Fibroblast of skin of left quadriceps (primary cell): ENCODE results near the gene VAX1.
"Not testable (repeated sequence)": the region's sequence is repeated elsewhere in the genome, so short reads cannot be mapped to it uniquely, and the experiment has no call there.

ENCODE experiments used
- DNase-seq, 2 experiments: peaks; one replicate each; pipeline ENCODE4 v3.0.0-alpha.2; 2013; ENCODE audit warnings: low read depth in 2 of 2

VAX1 gene, protein sequence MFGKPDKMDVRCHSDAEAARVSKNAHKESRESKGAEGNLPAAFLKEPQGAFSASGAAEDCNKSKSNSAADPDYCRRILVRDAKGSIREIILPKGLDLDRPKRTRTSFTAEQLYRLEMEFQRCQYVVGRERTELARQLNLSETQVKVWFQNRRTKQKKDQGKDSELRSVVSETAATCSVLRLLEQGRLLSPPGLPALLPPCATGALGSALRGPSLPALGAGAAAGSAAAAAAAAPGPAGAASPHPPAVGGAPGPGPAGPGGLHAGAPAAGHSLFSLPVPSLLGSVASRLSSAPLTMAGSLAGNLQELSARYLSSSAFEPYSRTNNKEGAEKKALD

DNA sequence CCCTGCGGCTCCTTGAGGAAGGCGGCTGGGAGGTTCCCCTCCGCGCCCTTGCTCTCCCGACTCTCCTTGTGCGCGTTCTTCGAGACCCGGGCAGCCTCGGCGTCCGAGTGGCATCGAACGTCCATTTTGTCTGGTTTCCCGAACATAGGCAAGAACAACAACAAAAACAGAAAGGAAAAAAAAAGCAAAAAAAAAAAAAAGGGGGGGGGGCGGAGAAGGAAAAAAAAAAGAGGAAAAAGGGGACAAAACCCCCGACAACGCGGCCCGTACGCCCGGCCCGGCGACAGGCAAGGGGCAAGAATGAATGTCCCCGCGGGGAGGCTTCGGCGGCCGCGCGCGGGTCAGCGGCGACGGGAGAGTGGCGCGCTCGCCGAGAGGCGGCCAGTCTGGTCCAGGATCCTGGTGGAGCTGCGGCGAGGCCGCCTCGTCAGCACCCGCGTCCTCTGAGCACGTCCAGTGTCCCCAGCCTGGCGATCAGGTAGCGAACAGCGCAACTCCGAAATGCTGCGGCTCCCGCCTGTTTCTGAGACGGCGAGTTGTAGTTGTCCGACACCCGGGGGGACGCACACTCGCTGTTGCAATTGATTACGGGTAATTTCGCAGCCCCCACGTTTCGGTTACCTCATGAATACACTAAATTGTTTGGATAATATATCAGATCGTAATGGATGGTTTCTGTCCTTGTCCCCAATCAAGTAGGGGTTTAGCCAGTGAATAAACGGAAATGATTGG is at the start of gene VAX1:
Gene VAX1, minus strand, starts transcription at position 360 of the 732 bp plus-strand sequence. Its CDS starts 214 bp downstream, at position 146.
- no peak for DNase-seq

DNA sequence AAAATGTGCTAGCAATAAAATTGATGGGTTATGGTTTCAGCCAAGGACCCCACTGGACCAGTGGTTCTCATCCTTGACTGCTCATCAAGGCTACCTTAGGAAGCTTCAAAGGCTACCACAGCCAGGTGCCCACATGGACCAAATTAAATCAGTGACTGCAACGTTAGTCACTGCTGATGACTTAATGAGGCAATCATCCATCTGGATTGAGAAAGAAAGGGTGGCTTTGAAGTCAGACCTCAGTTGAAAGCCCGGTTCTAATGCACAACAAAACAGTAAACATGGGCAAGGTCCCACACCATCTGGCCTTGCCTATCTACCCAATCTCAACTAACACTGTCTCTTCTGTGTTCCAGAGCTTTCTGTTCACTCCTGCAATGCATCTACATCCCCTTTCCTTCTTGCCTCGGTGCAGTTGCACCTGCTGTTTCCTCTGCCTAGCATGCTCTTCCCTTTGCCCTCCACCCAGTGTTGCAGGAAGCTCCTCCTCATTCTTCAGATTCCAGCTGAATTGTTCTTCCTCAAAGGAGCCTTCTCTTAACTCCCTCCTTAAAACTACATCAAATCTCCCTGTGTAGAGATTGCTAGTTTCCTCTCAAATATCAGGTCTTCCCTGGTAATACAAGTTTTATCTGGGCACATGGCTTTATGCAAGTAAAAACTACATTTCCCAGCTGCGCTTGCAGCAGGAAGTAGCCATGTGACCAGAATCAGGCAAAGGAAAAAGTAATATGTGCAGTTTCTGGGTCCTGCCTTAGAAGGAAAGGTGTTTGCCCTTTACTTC is 49.0 kb upstream of the VAX1 start:
- DNase-seq, result no peak

DNA sequence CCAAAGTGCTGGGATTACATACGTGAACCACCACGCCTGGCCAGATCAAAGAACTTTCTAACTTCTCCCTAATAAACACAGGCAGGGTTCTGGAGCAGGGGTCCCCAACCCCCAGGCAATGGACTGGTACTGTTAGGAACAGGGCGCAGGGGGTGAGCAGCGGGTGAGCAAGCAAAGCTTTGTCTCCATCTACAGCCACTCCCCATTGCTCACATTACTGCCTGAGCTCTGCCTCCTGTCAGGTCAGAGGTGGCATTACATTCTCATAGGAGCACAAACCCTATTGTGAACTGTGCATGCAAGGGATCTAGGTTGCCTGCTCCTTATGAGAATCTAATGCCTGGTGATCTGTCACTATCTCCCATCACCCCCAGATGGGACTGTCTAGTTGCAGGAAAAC is 47.7 kb upstream of the VAX1 start:
- not testable (repeated sequence) for DNase-seq

DNA sequence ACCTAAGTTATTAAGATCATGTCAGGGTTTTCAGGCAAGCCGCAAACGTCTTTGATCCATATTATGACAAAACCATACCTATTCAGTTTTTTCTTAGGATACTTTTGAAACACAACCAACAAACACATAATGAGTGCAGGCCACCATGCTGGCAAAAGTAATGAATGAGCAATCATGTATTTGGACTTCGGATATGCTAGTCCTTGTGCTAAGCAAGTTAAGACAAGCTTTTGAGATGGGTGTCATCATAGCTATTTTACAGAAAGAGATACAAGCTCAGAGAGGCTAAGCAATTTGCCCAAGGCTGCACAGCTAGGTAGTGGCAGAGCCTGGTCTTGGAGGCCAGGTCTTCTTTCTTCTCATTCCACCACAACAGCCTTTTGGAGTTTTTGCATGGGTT is 46.8 kb upstream of the VAX1 start:
- no peak for DNase-seq

DNA sequence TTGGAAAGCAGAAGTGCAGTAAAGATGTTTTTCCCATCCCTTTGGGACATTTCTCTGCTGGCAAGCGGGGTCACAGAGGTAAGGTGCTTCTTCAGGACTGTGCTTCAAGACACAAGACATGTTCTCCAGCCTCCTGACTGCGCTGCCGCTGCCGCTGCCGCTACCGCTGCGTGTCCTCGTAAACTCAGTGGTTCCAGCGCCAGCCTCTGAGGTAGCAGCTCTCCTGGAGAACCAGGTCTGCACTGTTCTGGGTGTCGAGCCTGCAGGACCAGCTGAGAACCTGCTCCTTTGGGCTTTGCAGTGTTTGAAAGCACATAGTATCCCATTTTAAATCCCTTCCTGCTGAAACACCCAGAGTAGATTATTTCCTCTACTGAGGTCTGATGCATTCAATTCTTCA is 46.2 kb upstream of the VAX1 start:
- DNase-seq, result no peak

DNA sequence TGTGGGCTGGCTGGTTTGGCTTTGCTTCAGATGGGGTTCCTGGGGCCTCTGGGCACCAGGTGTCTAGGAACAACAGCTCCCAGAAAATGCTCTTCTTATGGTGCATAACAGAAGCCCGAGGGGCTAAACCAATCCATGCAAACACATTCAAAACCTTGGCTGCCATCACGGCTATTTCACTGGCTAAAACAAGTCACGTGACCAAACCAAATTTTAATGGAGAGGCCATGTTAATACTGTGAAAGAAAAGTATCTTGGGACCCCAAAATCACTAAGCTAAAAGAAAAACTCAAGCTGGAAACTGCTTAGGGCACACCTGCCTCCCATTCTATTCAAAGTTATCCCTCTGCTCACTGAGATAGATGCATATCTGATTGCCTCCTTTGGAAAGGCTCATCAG is 40.1 kb upstream of the VAX1 start:
- no peak for DNase-seq

DNA sequence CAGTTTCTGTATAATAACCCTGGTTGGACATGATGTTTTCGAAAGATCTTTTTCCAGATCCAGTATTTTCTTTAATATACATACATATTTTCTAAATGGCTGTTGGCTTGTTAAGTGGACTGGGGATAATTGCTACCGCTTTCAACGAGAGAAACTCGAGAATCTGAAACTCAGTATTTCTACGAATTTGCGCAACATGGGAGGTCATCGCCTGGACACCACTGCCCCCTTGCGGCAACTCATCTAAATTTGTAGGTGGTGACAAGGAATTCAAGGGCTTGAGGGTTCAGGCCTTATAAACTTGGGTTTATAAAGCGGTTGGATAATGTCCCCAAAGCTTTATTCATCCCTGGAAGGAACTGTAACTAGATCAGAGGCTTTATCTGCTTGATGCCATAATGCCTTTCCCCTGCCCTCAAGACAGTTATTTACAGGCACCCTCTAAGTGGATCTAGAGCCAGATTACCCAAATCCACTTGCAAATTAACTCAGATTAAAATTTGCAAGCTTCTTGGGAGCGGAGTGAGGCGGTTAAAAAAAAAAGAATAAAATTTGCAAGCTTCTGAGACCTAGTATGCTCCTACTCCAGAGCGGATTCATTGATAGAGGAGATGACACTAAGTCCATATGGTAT is 37.9 kb upstream of the VAX1 start:
- DNase-seq, result peak; percentile 40 to 51

DNA sequence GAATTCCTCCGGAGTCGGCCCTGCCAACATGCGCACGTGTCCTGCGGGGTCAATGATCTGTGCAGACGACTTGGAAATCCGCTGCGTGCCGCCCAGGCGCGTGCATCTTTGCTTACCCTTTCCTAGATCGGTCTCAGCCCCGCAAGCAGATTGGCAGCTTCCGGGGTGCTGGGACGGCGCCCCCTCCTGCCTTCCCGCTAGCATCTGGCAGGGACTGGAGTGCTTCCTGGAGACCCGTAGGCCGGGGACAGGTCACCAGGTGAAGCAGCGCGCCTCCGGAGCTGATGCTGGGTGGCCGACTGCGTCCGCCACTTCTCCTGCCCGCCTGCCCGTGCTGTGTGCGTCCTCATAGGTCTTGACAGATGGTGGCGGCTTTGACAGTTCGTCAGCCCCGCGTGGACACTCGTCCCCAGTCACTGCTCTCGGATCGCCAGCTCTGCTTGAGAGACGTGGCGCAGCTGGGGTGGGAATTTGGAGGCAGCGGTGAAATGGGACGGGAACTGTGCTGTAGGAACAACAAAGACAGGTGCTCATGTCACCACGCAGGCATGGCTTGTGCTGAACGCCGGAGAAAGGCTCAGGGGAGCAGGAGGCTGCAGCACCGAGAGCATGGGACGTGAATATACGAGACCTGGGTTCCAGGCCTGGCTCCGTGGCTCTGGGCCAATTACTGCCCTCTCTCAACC is 37.3 kb upstream of the VAX1 start:
- no peak for DNase-seq

DNA sequence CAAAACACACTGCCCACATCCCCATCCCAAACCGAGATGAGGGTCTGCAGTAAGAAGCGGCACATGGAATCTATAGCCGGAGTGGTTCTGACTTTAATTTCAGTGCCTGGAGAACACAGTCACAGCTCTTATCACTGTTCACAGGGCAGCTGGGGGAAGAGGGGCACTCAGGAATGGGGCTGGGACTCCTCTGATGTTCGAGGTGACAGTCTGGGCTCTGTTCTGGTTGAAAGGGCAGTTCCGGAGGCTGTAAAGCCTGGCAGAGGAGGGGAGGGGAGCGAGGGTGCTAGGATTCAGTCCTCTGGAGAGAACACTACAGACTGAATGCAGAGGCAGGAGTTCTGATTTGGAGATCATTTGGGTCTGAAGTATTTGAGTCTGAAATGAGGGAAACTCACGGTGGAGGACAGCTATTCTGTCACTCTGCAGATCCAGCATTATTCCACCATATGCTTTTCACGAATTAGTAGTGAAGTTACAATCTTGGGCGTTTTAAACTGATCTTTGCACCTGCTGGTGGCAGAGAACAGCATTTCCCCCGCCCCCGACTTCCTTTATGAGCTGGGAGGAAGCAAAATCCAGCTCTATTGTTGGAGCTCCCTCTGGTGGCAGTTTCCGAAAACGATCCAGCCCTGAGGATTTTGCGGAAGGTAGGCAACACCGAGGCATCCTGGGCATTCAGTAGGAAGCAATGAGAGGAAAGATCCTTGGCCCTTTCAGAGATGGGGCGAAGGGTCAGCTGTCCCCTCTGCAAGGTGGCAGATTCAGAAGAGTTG is 36.6 kb upstream of the VAX1 start:
- peak; percentile 37 to 38 for DNase-seq

DNA sequence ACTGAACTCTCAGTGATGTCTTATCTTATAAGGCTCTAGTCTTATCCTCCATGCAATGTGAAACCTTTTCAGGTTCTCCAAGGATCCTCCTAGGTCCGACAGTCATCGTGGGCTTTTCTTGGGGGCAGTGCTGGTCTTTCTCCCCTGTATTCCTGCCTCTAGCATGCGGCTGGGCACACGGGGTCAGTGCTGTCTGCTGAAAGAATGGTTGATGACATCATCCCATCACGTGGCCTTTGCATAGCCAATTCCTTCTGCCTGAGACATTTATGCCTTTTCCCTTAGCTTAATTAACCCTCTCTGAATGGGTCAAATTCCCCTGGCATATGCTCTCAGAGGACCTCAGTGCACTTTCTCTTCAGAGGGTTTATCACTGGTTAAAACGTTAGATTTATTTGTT is 32.2 kb upstream of the VAX1 start:
- DNase-seq, result no peak

DNA sequence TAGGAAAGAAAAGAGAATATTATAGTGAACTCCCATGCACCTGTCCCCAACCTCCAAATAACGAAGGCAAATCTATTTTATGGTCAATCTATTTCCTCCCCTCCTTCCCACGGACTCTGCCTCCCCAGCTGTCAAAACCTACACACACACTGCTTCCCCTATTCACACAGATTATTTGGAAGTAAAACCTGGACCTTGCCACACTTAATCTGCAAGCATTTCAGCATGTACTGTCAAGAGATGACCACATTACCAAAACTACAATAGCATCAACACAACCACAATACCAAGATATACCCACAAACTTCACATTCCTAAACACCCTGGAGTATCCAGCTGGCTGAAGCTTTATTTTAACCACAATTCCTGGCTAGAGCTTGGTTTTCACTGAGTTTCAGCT is 31.4 kb upstream of the VAX1 start:
- DNase-seq, result no peak

DNA sequence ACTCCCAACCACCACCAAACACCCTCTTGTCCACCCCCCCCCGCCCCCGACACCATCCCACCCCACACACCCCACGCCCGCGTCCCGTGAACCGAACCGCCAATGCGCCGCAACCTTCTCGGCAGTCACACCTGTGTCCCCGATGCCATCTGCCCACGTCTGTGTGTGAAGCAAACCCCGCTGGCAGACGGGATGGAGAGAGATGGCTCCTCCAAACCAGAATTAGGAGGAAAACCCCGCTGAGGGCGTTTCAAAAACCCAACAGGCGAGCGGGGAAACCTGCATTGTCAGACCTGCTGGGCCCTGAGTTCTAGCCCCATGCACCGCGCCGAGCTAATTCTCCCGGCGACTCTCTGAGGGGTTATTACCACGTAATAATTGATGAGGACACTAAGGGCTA is 30.7 kb upstream of the VAX1 start:
- DNase-seq, result no peak

DNA sequence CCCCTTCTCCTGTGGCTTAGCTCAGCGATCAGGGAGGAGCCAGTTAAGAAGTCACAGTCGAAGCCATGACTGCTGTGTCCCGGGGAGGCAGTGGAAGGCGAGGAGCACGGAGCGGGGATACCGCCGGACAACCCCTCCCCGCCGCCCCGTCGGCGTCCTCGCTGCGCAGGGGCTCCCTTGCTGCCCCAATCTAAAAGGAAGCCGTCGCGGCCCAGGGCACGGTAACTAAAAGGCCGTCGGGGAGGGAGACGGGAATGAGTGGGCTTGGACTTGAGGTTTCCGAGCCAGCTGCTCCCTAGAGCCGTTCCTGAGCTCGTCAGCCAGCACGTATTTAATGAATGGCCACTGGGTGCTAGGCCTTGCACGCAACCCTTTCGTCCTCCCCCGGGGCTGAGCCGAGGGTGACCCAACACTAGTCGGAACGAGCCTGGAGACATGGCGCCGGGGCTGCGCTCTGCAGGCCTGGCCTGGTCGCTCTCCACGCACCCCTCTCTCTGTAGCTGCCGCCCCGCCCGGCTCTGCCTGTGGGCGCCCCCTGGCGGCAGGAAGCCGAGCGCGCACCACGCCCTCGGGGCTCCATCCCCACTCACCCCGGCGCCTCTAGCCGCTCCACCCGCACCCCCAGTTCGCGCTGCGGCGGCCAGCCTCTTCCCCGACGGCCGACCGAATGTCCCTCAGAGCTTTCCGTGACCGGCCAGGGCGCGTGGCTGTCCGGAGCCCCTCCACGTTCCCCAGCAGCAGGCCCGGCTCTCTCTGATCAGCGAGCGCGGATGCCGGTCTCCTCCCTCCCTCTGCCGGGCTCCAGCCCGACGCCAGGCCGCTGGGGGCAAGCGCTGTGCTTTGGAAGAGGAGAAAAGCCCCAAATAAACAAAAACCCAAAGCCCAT is 30.0 kb upstream of the VAX1 start:
- peak in 1 of 2 experiments; percentile 5 for DNase-seq

DNA sequence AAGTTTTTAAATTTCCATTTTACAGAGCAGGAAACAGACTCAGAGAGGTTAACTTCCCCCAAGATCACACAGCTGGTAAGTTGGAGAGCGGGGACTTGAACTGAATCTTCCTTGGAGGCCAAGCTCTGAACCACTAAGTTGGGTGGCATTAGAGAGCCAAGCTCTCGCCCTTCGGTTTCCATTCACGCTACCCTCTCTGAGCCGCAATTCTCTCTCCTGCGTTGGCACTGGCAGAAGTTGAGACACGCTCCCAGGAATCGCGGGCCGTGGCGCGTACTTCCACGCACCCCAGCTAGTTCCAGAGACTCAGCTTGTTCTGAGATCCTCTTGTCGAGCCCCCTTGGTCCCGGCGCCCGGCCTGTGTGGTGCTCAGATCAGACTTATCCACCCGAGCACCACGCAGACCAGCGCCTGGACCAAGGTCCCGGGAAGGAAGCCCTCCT is 29.3 kb upstream of the VAX1 start:
- no peak for DNase-seq

DNA sequence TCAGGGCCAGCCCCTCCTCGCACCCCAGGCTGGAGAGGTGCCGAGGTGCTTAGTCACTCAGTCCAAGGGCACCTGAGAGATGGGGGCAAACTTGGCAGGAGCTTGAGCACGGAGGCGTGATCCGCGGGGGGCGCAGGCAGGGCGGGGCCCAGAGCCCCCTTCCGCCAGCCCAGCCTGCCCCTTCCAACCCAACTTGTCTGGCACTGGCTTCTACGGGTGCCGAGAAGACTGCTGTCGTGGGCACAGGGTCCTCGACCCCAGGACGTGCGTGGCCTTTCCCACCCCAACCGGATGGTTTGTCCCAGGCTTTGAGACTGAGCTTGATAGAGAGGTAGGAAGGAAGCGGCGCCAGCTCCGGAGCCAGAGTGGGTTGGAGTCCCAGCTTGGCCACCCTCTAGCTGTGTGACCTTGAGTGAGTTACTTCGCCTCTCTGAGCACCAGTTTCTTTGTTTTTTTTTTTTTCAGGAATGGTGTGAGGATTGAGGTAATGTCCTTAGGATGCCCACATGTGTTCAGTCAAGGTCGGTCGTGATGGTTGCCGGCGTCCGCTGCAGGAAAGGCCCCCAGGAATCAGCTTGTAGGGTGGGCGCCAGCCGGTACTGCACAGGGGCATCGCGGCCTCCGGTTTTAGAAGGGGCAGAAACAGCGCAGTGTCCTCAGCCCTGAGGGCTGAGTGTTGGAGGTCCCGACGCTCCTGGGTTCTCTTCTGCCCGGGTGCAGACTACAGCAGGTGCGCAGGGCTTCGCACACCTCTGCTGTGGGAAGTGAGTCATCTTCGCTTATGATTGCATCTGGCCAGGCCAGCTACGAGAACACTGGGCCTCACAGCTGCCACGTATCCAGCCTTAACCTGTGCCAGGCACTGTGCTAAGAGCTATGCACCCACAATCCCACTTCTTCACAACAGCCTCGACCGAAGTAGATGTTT is 28.6 kb upstream of the VAX1 start:
- no peak for DNase-seq

DNA sequence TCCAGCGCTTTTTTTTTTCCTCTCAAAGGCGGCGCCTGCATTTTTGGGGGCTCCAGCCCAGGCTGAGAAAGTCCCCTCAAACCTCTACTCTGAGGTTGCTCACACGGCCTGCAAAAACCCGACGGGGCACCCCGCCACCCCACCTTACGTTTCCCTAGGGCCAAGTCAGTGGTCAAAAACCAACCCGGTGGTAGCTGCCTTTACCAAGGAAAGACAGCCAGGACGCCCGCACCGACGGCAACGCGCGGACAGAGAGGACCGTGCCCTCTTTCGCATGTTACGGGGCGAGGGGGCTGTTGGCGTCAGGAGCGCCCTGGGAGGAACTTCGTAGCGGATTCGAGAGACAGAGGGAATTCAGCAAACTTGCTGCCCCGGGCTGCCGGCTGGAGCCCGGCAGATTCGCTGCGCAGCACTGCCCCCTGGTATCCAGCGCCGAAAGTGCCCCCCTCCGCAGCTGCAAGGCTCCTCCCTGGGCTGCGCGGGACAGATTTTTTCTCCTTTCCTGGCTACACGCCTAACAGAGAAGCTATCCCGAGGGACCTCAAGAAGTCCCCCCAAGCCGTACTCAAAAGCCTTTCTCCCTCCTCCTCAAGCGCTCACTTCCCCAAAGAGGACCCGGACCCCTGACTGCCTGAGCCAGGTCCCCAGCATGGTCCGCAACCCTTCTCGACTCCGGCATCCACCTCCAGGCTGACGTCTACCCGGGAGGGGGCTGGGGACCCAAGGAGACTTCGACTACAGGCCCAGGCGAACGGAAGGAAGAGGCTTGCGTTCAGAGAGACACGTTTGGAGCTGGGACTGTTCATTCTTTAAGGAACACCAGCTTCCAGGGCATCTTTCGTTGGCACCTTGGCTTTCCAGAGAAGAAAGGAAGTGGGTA is 27.7 kb upstream of the VAX1 start:
- DNase-seq, result peak in 1 of 2 experiments; percentile 3
